Activated CD4-positive, alpha-beta T cell treated with anti-CD3 and anti-CD28 coated beads, Interleukin-2, amount 10 ng/mL, durations not matched to agents 24 days and 14 days (primary cell): Measurements from ENCODE around the gene SLC6A19. TPM values are rescaled to one million over a fixed set of nuclear protein-coding genes. Genes with fewer than 3 reads are reported as not detected.

Experiments
- DNase-seq: peaks from one replicate; pipeline ENCODE4 v3.0.0; 2022
- H3K27ac Mint-ChIP-seq: one replicate; pipeline ENCODE4 v1.8.0; 2022; ENCODE audit warnings: mild to moderate bottlenecking, mixed read lengths
- H3K27me3 Mint-ChIP-seq: one replicate; pipeline ENCODE4 v1.8.0; 2022; ENCODE audit warnings: mixed read lengths
- H3K36me3 Mint-ChIP-seq: one replicate; pipeline ENCODE4 v1.8.0; 2022; ENCODE audit warnings: low read depth, mild to moderate bottlenecking, mixed read lengths
- H3K4me1 Mint-ChIP-seq: one replicate; pipeline ENCODE4 v1.8.0; 2021; ENCODE audit warnings: mixed read lengths
- H3K4me3 Mint-ChIP-seq: one replicate; pipeline ENCODE4 v1.8.0; 2022; ENCODE audit warnings: mild to moderate bottlenecking, moderate library complexity, mixed read lengths
- H3K9me3 Mint-ChIP-seq: one replicate; pipeline ENCODE4 v1.8.0; 2021; ENCODE audit warnings: mixed read lengths
- intact Hi-C: fragments of 100-400 bp; cut with micrococcal nuclease; formaldehyde crosslinking; loops from one replicate; pipeline ENCODE4 v1.15.1; 2023
- total RNA-seq: library from RNA; stranded (reverse); gene quantifications from 2 replicates; pipeline ENCODE4 v1.2.3, GENCODE V29; 2022

SLC6A19 gene
- total RNA-seq, 1 donor from 2014 or later = not detected

- peaks cover 4% of the 10 kb centered on the region for H3K27me3 Mint-ChIP-seq
- no peak overlapping the region for H3K27ac Mint-ChIP-seq
- no peaks in the 10 kb centered on the region for H3K9me3 Mint-ChIP-seq
- H3K4me1 Mint-ChIP-seq = peaks cover 12% of the 10 kb centered on the region
- peaks cover 7% of the 10 kb centered on the region for H3K36me3 Mint-ChIP-seq
- no peak for DNase-seq
- intact Hi-C loops = no loop called here
- no peak overlapping the region for H3K4me3 Mint-ChIP-seq
These were observed 70.8 kb downstream of the SLC6A19 start for GRCh38 chr5:1272201-1272600.

GRCh38 chr5:1273745-1274144 is 72.3 kb downstream of the SLC6A19 start:
- intact Hi-C loops = no loop called here
- Mint-ChIP-seq H3K27ac (no peak overlapping the region), H3K36me3 (peaks cover 9% of the 10 kb centered on the region), H3K4me3 (no peak overlapping the region), H3K9me3 (no peaks in the 10 kb centered on the region), H3K4me1 (peaks cover 8% of the 10 kb centered on the region), H3K27me3 (no peaks in the 10 kb centered on the region)
- no peak for DNase-seq

GRCh38 chr5:1274471-1274870 is 73.1 kb downstream of the SLC6A19 start:
- H3K27me3 Mint-ChIP-seq = no peaks in the 10 kb centered on the region
- no peak overlapping the region for H3K27ac Mint-ChIP-seq
- H3K36me3 Mint-ChIP-seq = peaks cover 9% of the 10 kb centered on the region
- no peak overlapping the region for H3K4me3 Mint-ChIP-seq
- DNase-seq = no peak
- intact Hi-C loops = no loop called here
- H3K9me3 Mint-ChIP-seq = no peaks in the 10 kb centered on the region
- H3K4me1 Mint-ChIP-seq = peaks cover 4% of the 10 kb centered on the region

Other genes with a start within 250 kb of the SLC6A19 start
- 3.3 and 4.0 TPM in 2 replicates for gene NKD2, start 192.8 kb upstream of the SLC6A19 start, total RNA-seq
- 32.1 and 33.4 TPM in 2 replicates for gene SLC12A7, start 89.5 kb upstream of the SLC6A19 start, total RNA-seq
- gene SLC6A18, start 23.8 kb downstream of the SLC6A19 start, total RNA-seq = not detected in 2 replicates
- 10.1 and 16.8 TPM in 2 replicates for gene TERT, start 93.5 kb downstream of the SLC6A19 start, total RNA-seq
- 113 and 114 TPM in 2 replicates for gene CLPTM1L, start 143.5 kb downstream of the SLC6A19 start, total RNA-seq
- gene SLC6A3, start 243.8 kb downstream of the SLC6A19 start, total RNA-seq = not detected in 2 replicates